ENCODE data around the gene SLC28A1. TPM values are rescaled to one million over a fixed set of nuclear protein-coding genes. Genes with fewer than 3 reads are reported as not detected.

Gene SLC28A1, protein sequence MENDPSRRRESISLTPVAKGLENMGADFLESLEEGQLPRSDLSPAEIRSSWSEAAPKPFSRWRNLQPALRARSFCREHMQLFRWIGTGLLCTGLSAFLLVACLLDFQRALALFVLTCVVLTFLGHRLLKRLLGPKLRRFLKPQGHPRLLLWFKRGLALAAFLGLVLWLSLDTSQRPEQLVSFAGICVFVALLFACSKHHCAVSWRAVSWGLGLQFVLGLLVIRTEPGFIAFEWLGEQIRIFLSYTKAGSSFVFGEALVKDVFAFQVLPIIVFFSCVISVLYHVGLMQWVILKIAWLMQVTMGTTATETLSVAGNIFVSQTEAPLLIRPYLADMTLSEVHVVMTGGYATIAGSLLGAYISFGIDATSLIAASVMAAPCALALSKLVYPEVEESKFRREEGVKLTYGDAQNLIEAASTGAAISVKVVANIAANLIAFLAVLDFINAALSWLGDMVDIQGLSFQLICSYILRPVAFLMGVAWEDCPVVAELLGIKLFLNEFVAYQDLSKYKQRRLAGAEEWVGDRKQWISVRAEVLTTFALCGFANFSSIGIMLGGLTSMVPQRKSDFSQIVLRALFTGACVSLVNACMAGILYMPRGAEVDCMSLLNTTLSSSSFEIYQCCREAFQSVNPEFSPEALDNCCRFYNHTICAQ
- total RNA-seq (under 1 TPM in 5 of 7 donors, not detected in 2; 0.10 to 0.92 (median 0.20) TPM), polyA plus RNA-seq (under 1 TPM in 1 of 2 donors, not detected in 1; 0.02 TPM)
- long read RNA-seq, donor 1, partial matches to known transcripts = 0 of 1 reads
- long read RNA-seq, donor 1, other reads (novel, unspliced or antisense) = 1 of 1 reads
- long read RNA-seq, donor 2 = 0 reads
- long read RNA-seq, donor 3, partial matches to known transcripts = 0 of 1 reads
- long read RNA-seq, donor 3, other reads (novel, unspliced or antisense) = 1 of 1 reads

- no peak for TF ChIP-seq EP300 (IDR thresholded peaks at IDR 0.05)
- intact Hi-C loops (cut with DNase I) = no loop called here
These were observed at the start of gene SLC28A1 for GRCh38 chr15:84883916-84884781. Gene SLC28A1, plus strand, starts transcription at chr15:84884662. Its CDS starts 3,099 bp downstream, at chr15:84887761.

DNA sequence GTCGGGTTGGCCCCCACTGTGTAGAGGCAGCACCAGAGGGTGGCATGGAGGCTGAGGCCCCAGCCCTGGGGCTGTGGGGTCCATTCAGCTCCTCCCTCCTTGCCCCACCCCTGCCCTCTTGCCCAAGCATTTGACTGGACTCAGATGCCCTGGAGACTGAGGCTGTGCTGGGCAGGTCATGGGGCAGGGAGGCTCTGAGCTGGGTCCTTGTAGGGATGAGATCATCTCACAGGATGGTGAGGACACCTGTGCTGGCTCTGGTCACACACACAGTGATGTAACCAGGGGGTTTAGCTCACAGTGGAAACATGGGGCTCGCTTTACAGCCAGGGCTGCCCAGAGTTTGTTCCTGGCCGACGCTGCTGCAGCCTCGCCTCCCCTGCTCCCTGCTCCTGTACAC, 49.5 kb upstream of the SLC28A1 start:
- Histone ChIP-seq H3K27me3 (no peaks in the 10 kb centered on the region), H3K9me3 (no peaks in the 10 kb centered on the region), H3K4me3 (no peak overlapping the region), H3K4me1 (ENCODE audit: insufficient read depth) (peaks cover 13% of the 10 kb centered on the region), H3K27ac (no peak overlapping the region), H3K36me3 (no peaks in the 10 kb centered on the region)
- WGBS, 3 donors = 93 to 97% (median 93%) methylated on average over 5 of the region's 5 CpGs
- intact Hi-C loops (cut with DNase I) = no loop called here
- no peak for TF ChIP-seq CTCF (IDR thresholded peaks at IDR 0.05)
- no peak for TF ChIP-seq POLR2A (IDR thresholded peaks at IDR 0.05)
- TF ChIP-seq EP300 (IDR thresholded peaks at IDR 0.05) = no peak
- DNase-seq = no peak

More at GRCh38 chr15:84883916-84884781, at the start of gene SLC28A1:
- H3K27me3 ChIP-seq = no peaks in the 10 kb centered on the region
- no peak within 1 kb of the TSS for H3K27ac ChIP-seq
- no peaks in the 10 kb centered on the region for H3K4me1 ChIP-seq (ENCODE audit: insufficient read depth)
- no peaks in the 10 kb centered on the region for H3K9me3 ChIP-seq
- DNase-seq = no peak
- H3K36me3 ChIP-seq = no peaks in the 10 kb centered on the region
- H3K4me3 ChIP-seq = no peak within 1 kb of the TSS
- 67 to 79% (median 74%) methylated on average over 11 of the region's 11 CpGs for WGBS, 3 donors

GRCh38 chr15:84835661-84836337, 48.7 kb upstream of the SLC28A1 start:
- no peak for TF ChIP-seq CTCF (IDR thresholded peaks at IDR 0.05)
- no peak for TF ChIP-seq EP300 (IDR thresholded peaks at IDR 0.05)
- no peak for TF ChIP-seq POLR2A (IDR thresholded peaks at IDR 0.05)
- intact Hi-C loops (cut with DNase I) = no loop called here
- Histone ChIP-seq H3K27ac (no peak overlapping the region), H3K27me3 (no peaks in the 10 kb centered on the region), H3K4me3 (no peak overlapping the region), H3K9me3 (no peaks in the 10 kb centered on the region), H3K4me1 (ENCODE audit: insufficient read depth) (peaks cover 11% of the 10 kb centered on the region), H3K36me3 (no peaks in the 10 kb centered on the region)
- no peak for DNase-seq
- 89 to 90% (median 89%) methylated on average over 5 of the region's 5 CpGs for WGBS, 3 donors

GRCh38 chr15:84836844-84837243, 47.6 kb upstream of the SLC28A1 start:
- Histone ChIP-seq H3K4me1 (ENCODE audit: insufficient read depth) (peaks cover 11% of the 10 kb centered on the region), H3K27ac (no peak overlapping the region), H3K4me3 (no peak overlapping the region), H3K27me3 (no peaks in the 10 kb centered on the region), H3K9me3 (no peaks in the 10 kb centered on the region), H3K36me3 (no peaks in the 10 kb centered on the region)
- TF ChIP-seq EP300 (IDR thresholded peaks at IDR 0.05) = no peak
- TF ChIP-seq POLR2A (IDR thresholded peaks at IDR 0.05) = no peak
- TF ChIP-seq CTCF (IDR thresholded peaks at IDR 0.05) = no peak
- no peak for DNase-seq
- intact Hi-C loops (cut with DNase I) = loop anchor here in 1 of 4 donors (1.0 kb wide), 1 partner anchor 14 kb away; no protein-coding TSS in a partner anchor
- WGBS, 3 donors = 92 to 100% (median 100%) methylated on average over 1 of the region's 1 CpG

All from ovary (tissue), 10 donors.